ENCODE results near the gene CDK5RAP2.

DNA sequence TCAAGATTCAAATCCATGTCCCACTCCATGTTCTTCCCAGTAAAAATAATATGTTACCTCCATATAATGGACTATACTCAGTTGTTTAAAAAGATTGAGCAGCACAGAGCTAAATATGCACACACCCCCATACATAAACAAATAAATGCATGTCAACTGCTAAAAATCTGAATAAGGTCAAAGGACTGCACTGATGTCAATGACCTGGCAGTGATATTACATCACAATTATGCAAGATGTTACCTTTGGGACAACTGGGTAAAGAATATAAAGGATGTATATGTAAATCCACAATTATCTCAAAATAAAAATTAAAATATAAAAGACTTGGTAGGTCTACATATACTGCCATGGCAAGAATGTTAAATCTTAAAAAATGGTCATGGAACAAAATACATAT lies 57.9 kb downstream of the CDK5RAP2 start:
- TF ChIP-seq, protein P1, sequence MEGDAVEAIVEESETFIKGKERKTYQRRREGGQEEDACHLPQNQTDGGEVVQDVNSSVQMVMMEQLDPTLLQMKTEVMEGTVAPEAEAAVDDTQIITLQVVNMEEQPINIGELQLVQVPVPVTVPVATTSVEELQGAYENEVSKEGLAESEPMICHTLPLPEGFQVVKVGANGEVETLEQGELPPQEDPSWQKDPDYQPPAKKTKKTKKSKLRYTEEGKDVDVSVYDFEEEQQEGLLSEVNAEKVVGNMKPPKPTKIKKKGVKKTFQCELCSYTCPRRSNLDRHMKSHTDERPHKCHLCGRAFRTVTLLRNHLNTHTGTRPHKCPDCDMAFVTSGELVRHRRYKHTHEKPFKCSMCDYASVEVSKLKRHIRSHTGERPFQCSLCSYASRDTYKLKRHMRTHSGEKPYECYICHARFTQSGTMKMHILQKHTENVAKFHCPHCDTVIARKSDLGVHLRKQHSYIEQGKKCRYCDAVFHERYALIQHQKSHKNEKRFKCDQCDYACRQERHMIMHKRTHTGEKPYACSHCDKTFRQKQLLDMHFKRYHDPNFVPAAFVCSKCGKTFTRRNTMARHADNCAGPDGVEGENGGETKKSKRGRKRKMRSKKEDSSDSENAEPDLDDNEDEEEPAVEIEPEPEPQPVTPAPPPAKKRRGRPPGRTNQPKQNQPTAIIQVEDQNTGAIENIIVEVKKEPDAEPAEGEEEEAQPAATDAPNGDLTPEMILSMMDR (IDR thresholded peaks at IDR 0.05; ENCODE audit: insufficient read depth, low read length) = no peak
- TF ChIP-seq POLR2AphosphoS5 (IDR thresholded peaks at IDR 0.05; ENCODE audit: low read depth) = no peak
